HCT116 (cell line): ENCODE measurements around the gene HHAT. TPM values are rescaled to one million over a fixed set of nuclear protein-coding genes. Genes with fewer than 3 reads are reported as not detected.

Experiments used
- ATAC-seq: fragments of 200-7000 bp; cut with Tn5 transposase; 2 replicates; pipeline ENCODE4 v1.9.1; 2020; ENCODE audit warnings: mild to moderate bottlenecking, moderate library complexity
- BruUV-seq: library from RNA; stranded (reverse); fragments of 400-500 nt; replicated peaks from 2 replicates; lab custom pipeline; 2021; lab: Mats Ljungman, UMichigan
- CTCF ChIA-PET: fragments of 300-600 bp; sonication (Branson Sonifier 250); formaldehyde crosslinking; loops from one replicate; lab custom pipeline; 2021; ENCODE audit warnings: antibody characterized with exemption; lab: Charles Lee
- POLR2A ChIA-PET: fragments of 300-600, 350-600 bp; sonication (Branson Sonifier 250); formaldehyde crosslinking; loops from one replicate; lab custom pipeline; 2021; ENCODE audit warnings: antibody characterized with exemption; lab: Charles Lee
- RAD21 ChIA-PET, 2 experiments: fragments of 300-600 bp; sonication (Branson Sonifier 250); formaldehyde crosslinking; loops; one replicate each; lab custom pipeline; 2023; ENCODE audit warnings: low total read pairs in 2 of 2; ENCODE audit not compliant: uncharacterized antibody in 2 of 2, unreplicated experiment in 2 of 2, low non-redundant PET in 1 of 2; lab: Charles Lee
- DNase-seq: peaks from one replicate; pipeline ENCODE4 v3.0.0-alpha.2; 2010; ENCODE audit warnings: low read depth, low spot score
- H2AFZ ChIP-seq: fragments of 200-600 bp; shearing (Covaris generic), sonication (generic); 2 replicates; pipeline ENCODE4 v1.6.1; 2017; ENCODE audit warnings: low read depth, mixed run types, mixed read lengths, antibody characterized with exemption, low read length; ENCODE audit not compliant: poor library complexity, severe bottlenecking
- H3K27ac ChIP-seq: 2 replicates; pipeline ENCODE4 v1.5.1; 2012; ENCODE audit warnings: low read depth, low read length
- H3K27me3 ChIP-seq: fragments of 200-600 bp; sonication (generic); 2 replicates; pipeline ENCODE4 v1.6.1; 2016; ENCODE audit warnings: mixed run types, low read length, mixed read lengths; ENCODE audit not compliant: insufficient read depth
- H3K36me3 ChIP-seq, 2 experiments: fragments of 200-500 bp in 1 of 2; fragments of 200-600 bp in 1 of 2; sonication (Bioruptor generic) in 1 of 2; sonication (generic) in 1 of 2; 2 replicates each; pipeline versions ENCODE4 v1.5.1 to v1.6.1; 2014 to 2016; ENCODE audit warnings: low read length in 2 of 2, inconsistent platforms in 1 of 2, mixed read lengths in 1 of 2, mixed run types in 1 of 2; ENCODE audit not compliant: insufficient read depth in 2 of 2, control insufficient read depth in 1 of 2
- H3K4me1 ChIP-seq, 2 experiments: fragments of 200-600 bp in 1 of 2; sonication (generic) in 1 of 2; 2 replicates each; pipeline versions ENCODE4 v1.5.1 to v1.6.1; 2012 to 2017; ENCODE audit warnings: low read length in 2 of 2, inconsistent platforms in 1 of 2, mild to moderate bottlenecking in 1 of 2, mixed read lengths in 1 of 2, mixed run types in 1 of 2, moderate library complexity in 1 of 2; ENCODE audit not compliant: insufficient read depth in 2 of 2, control insufficient read depth in 1 of 2
- H3K4me2 ChIP-seq: fragments of 200-600 bp; sonication (generic); 2 replicates; pipeline ENCODE4 v1.6.1; 2017; ENCODE audit warnings: mixed run types, low read length, mixed read lengths
- H3K4me3 ChIP-seq, 2 experiments: fragments of 200-600 bp in 1 of 2; sonication (generic) in 1 of 2; replicated peaks in 1 of 2; 2 replicates each; pipeline ENCODE4 v1.5.1; 2011 to 2016; ENCODE audit warnings: low read length in 2 of 2, control low read depth in 1 of 2, low read depth in 1 of 2, mild to moderate bottlenecking in 1 of 2, mixed read lengths in 1 of 2, mixed run types in 1 of 2
- H3K79me2 ChIP-seq: fragments of 200-600 bp; sonication (generic); 2 replicates; pipeline ENCODE4 v1.6.1; 2017; ENCODE audit warnings: mild to moderate bottlenecking, mixed run types, low read length, moderate library complexity, mixed read lengths; ENCODE audit not compliant: insufficient read depth
- H3K9ac ChIP-seq: fragments of 200-600 bp; sonication (generic); 2 replicates; pipeline ENCODE4 v1.6.1; 2016; ENCODE audit warnings: low read length, mixed read lengths
- H3K9me2 ChIP-seq: fragments of 200-600 bp; sonication (generic), shearing (Covaris generic); 2 replicates; pipeline ENCODE4 v1.6.1; 2017; ENCODE audit warnings: mixed run types, mild to moderate bottlenecking, moderate library complexity; ENCODE audit not compliant: insufficient read depth
- H3K9me3 ChIP-seq, 2 experiments: fragments of 200-500 bp in 1 of 2; fragments of 200-600 bp in 1 of 2; sonication (Bioruptor generic) in 1 of 2; sonication (generic) in 1 of 2; 2 replicates each; pipeline ENCODE4 v1.6.1; 2014 to 2017; ENCODE audit warnings: low read length in 2 of 2, mixed read lengths in 2 of 2, inconsistent platforms in 1 of 2, low read depth in 1 of 2, mild to moderate bottlenecking in 1 of 2, mixed run types in 1 of 2, moderate library complexity in 1 of 2; ENCODE audit not compliant: control insufficient read depth in 1 of 2, insufficient read depth in 1 of 2
- H4K20me1 ChIP-seq: fragments of 200-600 bp; sonication (generic), shearing (Covaris generic); 2 replicates; pipeline ENCODE4 v1.6.1; 2017; ENCODE audit warnings: mixed run types, mild to moderate bottlenecking, moderate library complexity; ENCODE audit not compliant: insufficient read depth
- CEBPB ChIP-seq: IDR thresholded peaks from 2 replicates; pipeline ENCODE4 v1.6.1; 2012; ENCODE audit warnings: low read depth
- ELF1 ChIP-seq: IDR thresholded peaks from 2 replicates; pipeline ENCODE4 v1.6.1; 2012; ENCODE audit warnings: low read depth, borderline replicate concordance
- EZH2 ChIP-seq: fragments of 200-600 bp; sonication (generic); IDR thresholded peaks from 2 replicates; pipeline ENCODE4 v1.6.1; 2017; ENCODE audit warnings: antibody characterized with exemption, mixed run types
- EZH2phosphoT487 ChIP-seq: fragments of 200-600 bp; IDR thresholded peaks from 2 replicates; pipeline ENCODE4 v1.6.1; 2018; ENCODE audit warnings: antibody characterized with exemption, borderline replicate concordance
- FOSL1 ChIP-seq: IDR thresholded peaks from 2 replicates; pipeline ENCODE4 v1.6.1; 2012; ENCODE audit warnings: low read depth
- JUND ChIP-seq: IDR thresholded peaks from 2 replicates; pipeline ENCODE4 v1.6.1; 2012
- POLR2A ChIP-seq: IDR thresholded peaks from 2 replicates; pipeline ENCODE4 v1.7.0; 2011; ENCODE audit warnings: borderline replicate concordance; ENCODE audit not compliant: insufficient read depth, insufficient read length; ENCODE audit errors: extremely low read depth
- POLR2AphosphoS5 ChIP-seq: IDR thresholded peaks from 2 replicates; pipeline ENCODE4 v1.6.1; 2011; ENCODE audit warnings: mild to moderate bottlenecking, low read depth, low read length, moderate library complexity
- SIN3A ChIP-seq: IDR thresholded peaks from 2 replicates; pipeline ENCODE4 v1.6.1; 2012; ENCODE audit warnings: low read depth
- SP1 ChIP-seq: IDR thresholded peaks from 2 replicates; pipeline ENCODE4 v1.6.1; 2012; ENCODE audit warnings: low read depth
- TCF7L2 ChIP-seq: IDR thresholded peaks from 2 replicates; pipeline ENCODE4 v1.7.0; 2011; ENCODE audit warnings: borderline replicate concordance, inconsistent platforms; ENCODE audit not compliant: insufficient read depth, insufficient read length; ENCODE audit errors: extremely low read depth
- YY1 ChIP-seq: IDR thresholded peaks from 2 replicates; pipeline ENCODE4 v1.6.1; 2011; ENCODE audit warnings: low read length, low read depth, moderate library complexity, mild to moderate bottlenecking; ENCODE audit not compliant: insufficient replicate concordance; ENCODE audit errors: extremely low read depth
- ZFX ChIP-seq: fragments of 450-650 bp; IDR thresholded peaks from 2 replicates; pipeline ENCODE4 v1.6.1; 2017
- intact Hi-C: fragments of 100-400 bp; cut with micrococcal nuclease; formaldehyde crosslinking; loops from 2 replicates; pipeline ENCODE4 v1.10.0; 2022
- total RNA-seq: library from RNA; stranded (reverse); gene quantifications from one replicate; pipeline ENCODE4 v1.2.1, GENCODE V29; 2021; ENCODE audit not compliant: unreplicated experiment
- TF ChIP-seq, protein P1 (sequence below): IDR thresholded peaks from 2 replicates; pipeline ENCODE4 v1.6.1; 2011; ENCODE audit warnings: mild to moderate bottlenecking, low read length, moderate library complexity; ENCODE audit not compliant: insufficient replicate concordance; ENCODE audit errors: extremely low read depth
- TF ChIP-seq, protein P2 (sequence below), 3 experiments: fragments of 200-600 bp in 1 of 3; sonication (generic) in 1 of 3; IDR thresholded peaks in 2 of 3; conservative IDR thresholded peaks in 1 of 3; 2 replicates each; pipeline ENCODE4 v1.5.1; 2012 to 2017; ENCODE audit warnings: low read depth in 2 of 3, low read length in 2 of 3, antibody characterized with exemption in 1 of 3, borderline replicate concordance in 1 of 3, control low read depth in 1 of 3, mild to moderate bottlenecking in 1 of 3, mixed read lengths in 1 of 3, mixed run types in 1 of 3, moderate library complexity in 1 of 3; ENCODE audit not compliant: insufficient read depth in 1 of 3

Gene HHAT
- total RNA-seq, 1 experiment from 2014 or later = 2.7 TPM

DNA sequence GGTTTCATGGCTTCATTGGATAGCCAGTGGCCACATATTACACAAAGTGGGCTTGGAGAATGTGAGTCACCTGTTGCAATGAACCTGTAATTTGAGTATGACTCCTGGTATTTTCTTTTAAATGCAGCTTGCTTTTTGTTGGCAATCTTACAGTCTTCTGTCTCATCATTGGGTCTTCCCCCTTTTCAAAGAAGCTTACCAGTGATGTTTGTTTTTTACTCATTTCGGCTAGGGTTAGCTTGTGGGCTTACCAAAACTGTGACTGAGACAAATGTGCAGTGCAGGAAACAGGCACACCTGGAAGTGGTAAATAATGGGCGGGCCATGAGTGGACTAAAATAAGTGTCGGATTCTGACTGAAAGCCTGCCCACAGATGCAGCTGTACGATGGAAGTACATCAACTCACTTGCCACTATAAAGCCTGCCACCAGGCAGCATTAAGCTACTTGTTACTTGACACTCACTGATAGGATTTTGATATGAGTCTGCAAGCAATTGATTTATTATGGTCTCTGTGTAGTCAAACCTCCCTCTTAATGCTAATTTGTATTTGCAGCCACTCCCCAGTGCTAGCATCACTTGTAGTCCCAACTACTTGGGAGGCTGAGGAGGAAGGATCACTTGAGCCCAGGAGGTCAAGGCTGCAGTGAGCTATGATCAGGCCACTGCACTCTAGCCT lies 4.2 kb downstream of the HHAT start:
- Histone ChIP-seq H3K9ac (no peak overlapping the region), H4K20me1 (no peaks in the 10 kb centered on the region), H3K79me2 (no peaks in the 10 kb centered on the region), H3K9me2 (no peaks in the 10 kb centered on the region), H3K36me3 (no peaks in the 10 kb centered on the region), H3K4me1 (peaks cover 8 to 26% of the 10 kb centered on the region in 2 experiments; a peak in 3 of 4 replicates), H3K9me3 (no peaks in the 10 kb centered on the region), H3K4me2 (no peak overlapping the region), H2AFZ (no peak overlapping the region), H3K27me3 (no peaks in the 10 kb centered on the region), H3K4me3 (no peak overlapping the region), H3K27ac (no peak overlapping the region)
- no TSS peak for BruUV-seq
- ChIA-PET RAD21 (no interaction called here), POLR2A (interaction anchor here (1.2 kb wide), 1 partner anchor 41 kb away, joined by 4 read pairs; no protein-coding TSS in a partner anchor), CTCF (interaction anchor here (1.1 to 1.3 kb wide), 2 partner anchors 16 to 22 kb away, joined by 3 read pairs; no protein-coding TSS in a partner anchor)
- DNase-seq (no peak), ATAC-seq (no peak)
- intact Hi-C loops = no loop called here
- peak; percentile 32; the same call in 1 of the 2 replicates for TF ChIP-seq FOSL1
- 0 out of 2 replicates have a peak, but pooled peaks have one; percentile 12 for TF ChIP-seq JUND
- TF ChIP-seq ELF1 = no peak
- no peak for TF ChIP-seq TCF7L2
- no peak for TF ChIP-seq SP1
- TF ChIP-seq POLR2A = no peak

DNA sequence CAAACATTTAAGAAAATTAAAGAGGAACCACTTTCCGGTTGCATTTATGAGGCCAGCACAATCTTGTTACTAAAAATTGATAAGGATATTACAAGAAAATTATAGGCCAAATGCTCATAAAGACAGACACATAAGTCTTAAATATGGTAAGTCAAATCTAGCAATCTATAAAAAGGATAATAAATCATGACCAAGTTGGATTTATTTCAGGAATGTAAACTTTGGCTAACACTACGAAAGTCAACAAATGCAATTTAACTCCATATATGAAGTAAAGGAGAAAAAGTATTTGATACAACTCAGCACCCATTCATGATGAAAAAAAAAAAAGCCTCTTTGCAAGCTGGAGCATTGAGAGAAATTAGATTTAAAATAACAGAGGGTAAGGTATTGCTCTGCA lies 6.3 kb downstream of the HHAT start:
- Histone ChIP-seq H3K4me2 (no peak overlapping the region), H2AFZ (no peak overlapping the region), H3K9me3 (no peaks in the 10 kb centered on the region), H3K4me1 (peaks cover 3 to 10% of the 10 kb centered on the region in 2 experiments; a peak in 3 of 4 replicates), H4K20me1 (no peaks in the 10 kb centered on the region), H3K4me3 (no peak overlapping the region), H3K9me2 (no peaks in the 10 kb centered on the region), H3K27me3 (no peaks in the 10 kb centered on the region), H3K79me2 (no peaks in the 10 kb centered on the region), H3K9ac (no peak overlapping the region), H3K36me3 (no peaks in the 10 kb centered on the region), H3K27ac (no peak overlapping the region)
- DNase-seq (no peak), ATAC-seq (no peak)
- CTCF ChIA-PET = no interaction called here
- RAD21 ChIA-PET = no interaction called here
- intact Hi-C loops = no loop called here
- BruUV-seq = no TSS peak
- POLR2A ChIA-PET = no interaction called here
- TF ChIP-seq TCF7L2 (no peak), CEBPB (no peak), SIN3A (no peak), JUND (no peak), SP1 (no peak), FOSL1 (no peak), YY1 (no peak), ZFX (no peak), EZH2phosphoT487 (no peak), EZH2 (no peak), POLR2AphosphoS5 (no peak), POLR2A (no peak)
- TF ChIP-seq, protein P1, sequence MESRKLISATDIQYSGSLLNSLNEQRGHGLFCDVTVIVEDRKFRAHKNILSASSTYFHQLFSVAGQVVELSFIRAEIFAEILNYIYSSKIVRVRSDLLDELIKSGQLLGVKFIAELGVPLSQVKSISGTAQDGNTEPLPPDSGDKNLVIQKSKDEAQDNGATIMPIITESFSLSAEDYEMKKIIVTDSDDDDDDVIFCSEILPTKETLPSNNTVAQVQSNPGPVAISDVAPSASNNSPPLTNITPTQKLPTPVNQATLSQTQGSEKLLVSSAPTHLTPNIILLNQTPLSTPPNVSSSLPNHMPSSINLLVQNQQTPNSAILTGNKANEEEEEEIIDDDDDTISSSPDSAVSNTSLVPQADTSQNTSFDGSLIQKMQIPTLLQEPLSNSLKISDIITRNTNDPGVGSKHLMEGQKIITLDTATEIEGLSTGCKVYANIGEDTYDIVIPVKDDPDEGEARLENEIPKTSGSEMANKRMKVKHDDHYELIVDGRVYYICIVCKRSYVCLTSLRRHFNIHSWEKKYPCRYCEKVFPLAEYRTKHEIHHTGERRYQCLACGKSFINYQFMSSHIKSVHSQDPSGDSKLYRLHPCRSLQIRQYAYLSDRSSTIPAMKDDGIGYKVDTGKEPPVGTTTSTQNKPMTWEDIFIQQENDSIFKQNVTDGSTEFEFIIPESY = no peak
- TF ChIP-seq, protein P2, sequence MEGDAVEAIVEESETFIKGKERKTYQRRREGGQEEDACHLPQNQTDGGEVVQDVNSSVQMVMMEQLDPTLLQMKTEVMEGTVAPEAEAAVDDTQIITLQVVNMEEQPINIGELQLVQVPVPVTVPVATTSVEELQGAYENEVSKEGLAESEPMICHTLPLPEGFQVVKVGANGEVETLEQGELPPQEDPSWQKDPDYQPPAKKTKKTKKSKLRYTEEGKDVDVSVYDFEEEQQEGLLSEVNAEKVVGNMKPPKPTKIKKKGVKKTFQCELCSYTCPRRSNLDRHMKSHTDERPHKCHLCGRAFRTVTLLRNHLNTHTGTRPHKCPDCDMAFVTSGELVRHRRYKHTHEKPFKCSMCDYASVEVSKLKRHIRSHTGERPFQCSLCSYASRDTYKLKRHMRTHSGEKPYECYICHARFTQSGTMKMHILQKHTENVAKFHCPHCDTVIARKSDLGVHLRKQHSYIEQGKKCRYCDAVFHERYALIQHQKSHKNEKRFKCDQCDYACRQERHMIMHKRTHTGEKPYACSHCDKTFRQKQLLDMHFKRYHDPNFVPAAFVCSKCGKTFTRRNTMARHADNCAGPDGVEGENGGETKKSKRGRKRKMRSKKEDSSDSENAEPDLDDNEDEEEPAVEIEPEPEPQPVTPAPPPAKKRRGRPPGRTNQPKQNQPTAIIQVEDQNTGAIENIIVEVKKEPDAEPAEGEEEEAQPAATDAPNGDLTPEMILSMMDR (IDR thresholded peaks at IDR 0.05 in 2 of 3, conservative IDR thresholded peaks at IDR 0.05 in 1 of 3; ENCODE audit: borderline replicate concordance in 1 of 3, insufficient read depth in 1 of 3, low read depth in 2 of 3, low read length in 2 of 3) = no peak
